Stimulated activated CD4-positive, alpha-beta T cell treated with anti-CD3 and anti-CD28 coated beads, Interleukin-1b, Interleukin-23, amount 100 ng/mL, for 48 hours (primary cell): ENCODE measurements around the gene ZNF579.
"Not testable (repeated sequence)": the region's sequence is repeated elsewhere in the genome, so short reads cannot be mapped to it uniquely, and the experiment has no call there.

Source experiments
- DNase-seq: peaks from one replicate; pipeline ENCODE4 v3.0.0-alpha.2; 2020

Gene ZNF579

DNA sequence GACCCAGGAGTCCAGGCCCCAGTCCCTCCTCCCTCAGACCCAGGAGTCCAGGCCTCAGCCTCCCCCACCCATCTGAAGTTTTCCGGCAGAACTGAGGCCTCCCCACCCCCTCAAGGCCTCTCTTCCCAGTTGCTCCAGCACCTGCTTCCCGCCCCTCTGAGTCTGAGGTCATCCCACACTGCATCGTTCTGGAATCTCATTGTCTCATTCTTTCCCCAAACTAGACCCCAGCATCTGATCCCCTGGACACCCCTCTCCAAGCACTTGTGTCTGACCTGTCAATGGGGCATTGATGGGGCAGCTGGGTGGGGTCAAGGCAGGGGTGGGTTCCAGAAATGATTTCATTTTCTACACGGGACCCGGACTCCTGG lies 42.9 kb downstream of the ZNF579 start:
- DNase-seq = no peak

DNA sequence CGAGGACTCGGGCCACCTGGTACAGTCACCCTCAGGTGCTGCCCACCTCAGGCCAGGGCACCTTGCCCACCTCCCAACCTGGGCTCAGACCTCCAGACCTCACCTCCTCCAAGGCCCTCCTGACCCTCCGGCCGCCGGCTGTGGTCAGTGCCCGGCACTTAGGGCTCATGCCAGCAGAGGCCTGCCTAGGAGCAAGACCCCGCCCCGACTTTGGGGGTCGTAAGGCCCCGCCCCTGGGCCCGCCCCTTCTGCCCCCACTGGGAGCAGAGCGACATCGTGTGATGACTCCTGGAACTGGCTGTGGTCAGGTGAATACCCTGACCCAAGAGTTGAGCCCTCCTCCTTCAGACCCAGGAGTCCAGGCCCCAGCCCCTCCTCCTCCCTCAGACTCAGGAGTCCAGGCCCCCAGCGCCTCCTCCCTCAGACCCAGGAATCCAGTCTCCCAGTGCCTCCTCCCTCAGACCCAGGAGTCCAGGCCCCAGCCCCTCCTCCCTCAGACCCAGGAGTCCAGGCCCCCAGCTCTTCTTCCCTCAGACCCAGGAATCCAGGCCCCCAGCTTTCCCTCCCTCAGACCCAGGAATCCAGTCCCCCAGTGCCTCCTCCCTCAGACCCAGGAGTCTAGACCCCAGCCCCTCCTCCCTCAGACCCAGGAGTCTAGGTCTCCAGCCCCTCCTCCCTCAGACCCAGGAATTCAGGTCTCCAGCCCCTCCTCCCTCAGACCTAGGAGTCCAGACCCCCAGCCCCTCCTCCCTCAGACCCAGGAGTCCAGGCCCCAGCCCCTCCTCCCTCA lies 43.5 kb downstream of the ZNF579 start, which contains the start of gene SBK2:
SBK2 (minus strand) TSS at position 183 of the 790 bp plus-strand sequence. CDS start 839 bp downstream, outside the sequence.
- no peak for DNase-seq

DNA sequence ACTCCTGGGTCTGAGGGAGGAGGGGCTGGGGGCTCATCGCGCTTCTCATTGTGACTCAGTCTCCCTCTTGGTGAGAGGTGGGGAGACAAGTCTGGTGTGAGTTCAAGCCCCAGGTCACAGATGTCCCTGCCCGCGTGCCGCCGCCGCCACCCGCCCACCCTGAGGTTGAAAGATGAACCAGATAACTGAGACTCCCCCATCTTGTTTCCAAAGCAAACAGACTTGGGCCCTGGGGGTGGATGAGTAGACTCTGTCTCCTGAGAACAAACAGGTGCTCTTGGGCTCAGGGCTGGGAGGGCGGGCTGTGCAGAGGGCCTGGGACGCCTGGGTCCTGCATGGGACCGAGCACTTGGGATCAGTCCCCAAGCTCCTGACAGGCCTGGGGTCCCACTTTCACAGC lies 44.3 kb downstream of the ZNF579 start:
- no peak for DNase-seq

DNA sequence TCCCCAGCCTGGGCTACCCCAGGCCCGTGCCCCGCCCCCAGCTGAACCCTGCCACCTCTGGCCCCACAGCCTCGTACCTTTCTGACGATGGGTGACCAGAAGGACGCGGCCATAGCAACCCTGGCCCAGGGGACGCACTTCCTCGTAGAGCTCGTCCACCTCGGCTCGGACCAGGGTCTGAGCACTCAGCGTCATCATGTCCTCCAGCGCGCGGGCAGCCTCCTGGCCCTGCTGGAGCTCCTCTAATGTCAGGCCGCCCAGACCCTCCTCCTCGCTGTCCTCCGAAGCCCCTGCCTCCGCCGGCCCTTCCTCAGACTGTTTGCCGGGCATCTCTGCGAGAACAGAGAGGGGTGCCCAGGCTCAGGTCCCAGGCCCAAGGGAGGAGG lies 44.7 kb downstream of the ZNF579 start:
- DNase-seq = no peak

DNA sequence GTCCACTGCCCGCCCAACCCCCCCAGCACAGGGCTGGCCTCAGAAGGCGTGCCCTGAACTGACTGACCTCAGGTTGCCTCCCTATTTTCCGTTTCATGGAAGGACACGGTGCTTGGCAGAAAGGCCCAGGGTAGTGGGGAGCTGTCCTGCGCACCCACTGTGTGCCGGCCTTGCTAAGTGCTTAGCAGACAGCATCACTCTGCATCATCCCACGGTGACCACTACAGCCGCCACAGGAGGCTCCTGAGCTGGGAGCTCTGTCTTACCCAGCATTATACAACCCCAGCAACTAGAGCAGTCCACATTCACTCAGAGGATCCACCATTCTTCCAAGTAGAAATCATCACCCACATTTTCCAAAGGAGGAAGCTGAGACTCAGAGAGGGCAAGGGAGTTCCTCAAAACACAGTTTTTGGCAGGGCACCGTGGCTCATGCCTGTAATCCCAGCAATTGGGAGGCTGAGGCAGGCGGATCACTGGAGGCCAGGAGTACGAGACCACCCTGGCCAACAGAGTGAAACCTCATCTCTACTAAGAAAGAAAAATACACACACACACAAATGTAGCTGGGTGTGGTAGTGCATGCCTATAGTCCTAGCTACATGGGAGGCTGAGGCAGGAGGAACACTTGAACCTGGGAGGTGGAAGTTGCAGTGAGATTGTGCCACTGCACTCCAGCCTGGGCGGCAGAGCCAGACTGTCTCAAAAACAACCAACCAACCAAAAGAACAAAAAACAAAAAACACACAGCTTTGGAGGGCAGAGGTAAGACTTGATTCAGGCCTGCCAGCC lies 45.3 kb downstream of the ZNF579 start:
- DNase-seq = no peak

DNA sequence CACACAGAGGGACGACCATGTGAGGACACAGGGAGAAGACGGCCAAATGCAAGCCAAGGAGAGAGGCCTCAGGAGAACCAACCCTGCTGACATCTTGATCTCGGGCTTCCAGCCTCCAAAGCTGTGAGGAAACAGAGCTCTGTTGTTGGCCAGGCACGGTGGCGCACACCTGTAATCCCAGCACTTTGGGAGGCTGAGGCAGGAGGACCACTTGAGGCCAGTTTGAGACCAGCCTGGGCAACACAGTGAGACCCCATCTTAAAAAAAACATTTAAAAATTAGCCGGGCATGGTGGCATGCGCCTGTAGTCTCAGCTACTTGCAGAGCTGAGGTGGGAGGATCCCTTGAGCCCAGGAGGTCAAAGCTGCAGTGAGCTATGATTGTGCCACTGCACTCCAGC lies 46.4 kb downstream of the ZNF579 start:
- DNase-seq = not testable (repeated sequence)

DNA sequence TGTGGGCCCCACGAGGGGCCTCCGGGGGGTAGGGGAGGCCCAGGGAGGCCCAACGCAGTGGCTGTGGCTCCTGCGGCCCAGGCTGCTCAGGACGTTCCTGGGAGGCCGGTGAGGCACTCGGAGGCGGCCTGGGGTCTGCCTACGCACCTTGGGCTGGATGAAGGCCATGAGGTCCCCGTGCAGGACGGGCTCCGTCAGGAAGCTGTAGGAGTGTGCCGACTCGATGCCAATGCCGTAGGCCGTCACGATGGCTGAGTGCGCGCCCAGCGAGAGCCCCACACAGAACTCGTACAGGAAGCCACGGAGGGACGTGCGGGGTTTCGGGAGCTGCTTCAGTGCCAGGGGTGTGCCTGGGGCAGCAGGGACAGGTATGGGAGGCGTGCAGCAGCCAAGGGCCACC lies 49.7 kb downstream of the ZNF579 start:
- no peak for DNase-seq

DNA sequence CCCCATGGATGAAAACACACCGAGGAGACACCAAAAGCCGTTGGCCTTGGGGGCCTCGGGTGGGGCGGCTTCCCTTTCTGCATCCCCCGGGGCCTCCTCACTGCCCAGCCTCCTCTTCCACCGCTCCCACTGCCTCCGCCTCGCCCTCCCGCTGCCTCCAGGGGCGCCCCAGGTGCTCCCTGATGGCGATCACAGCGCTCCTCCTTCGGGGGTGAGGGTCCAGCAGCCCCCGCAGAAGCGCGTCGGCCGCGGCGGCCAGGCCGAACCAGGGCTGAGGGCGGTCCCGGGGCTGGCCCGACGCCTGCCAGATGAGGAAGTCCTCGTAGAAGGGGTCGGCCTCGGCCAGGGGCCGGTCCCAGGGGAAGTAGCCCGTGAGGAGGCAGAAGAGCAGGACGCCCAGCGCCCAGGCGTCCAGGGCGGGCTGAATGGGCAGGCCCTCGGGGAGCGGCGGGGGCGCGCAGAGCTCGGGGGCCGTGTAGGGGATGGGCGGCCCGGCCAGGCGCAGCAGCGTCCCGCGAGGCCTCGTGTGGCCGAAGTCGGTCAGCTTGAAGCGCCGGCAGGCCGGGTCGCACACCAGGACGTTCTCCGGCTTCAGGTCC lies 50.9 kb downstream of the ZNF579 start:
- DNase-seq = no peak

DNA sequence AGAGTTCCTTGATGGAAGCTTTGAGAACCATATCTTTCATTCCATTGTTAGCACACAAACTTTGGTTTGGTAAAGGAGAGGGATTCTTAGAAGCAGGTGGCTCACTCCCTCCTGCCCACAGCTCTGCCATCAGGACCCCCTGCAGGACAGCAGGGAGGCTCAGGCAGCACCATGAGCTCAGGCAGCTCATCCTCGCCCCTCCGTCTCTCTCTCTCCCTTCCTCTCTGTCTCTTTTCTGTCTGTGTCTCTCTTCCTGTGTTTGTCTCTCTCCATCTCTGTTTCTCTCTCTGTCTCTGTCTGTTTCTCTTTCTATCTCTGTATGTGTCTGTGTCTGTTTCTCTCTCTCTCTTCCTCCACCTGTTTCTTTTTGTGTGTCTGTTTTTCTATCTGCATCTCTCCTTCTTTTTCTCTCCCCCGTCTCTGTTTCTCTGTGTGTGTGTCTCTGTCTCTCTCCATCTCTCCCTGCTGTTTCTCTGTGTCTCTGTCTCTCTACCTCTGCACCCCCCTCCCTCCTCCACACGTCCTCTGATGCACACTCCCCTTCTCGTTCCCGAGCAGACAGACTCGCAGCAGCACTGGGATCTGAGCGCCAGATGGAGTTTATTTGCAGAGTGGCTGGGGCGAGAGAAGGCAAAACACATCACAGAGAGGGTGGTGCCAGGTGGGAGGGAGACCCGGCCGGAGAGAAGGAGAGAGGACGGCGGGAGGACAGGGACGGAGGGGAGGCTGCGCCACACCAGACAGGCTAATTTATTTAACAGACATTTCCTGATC lies 52.4 kb downstream of the ZNF579 start:
- no peak for DNase-seq

DNA sequence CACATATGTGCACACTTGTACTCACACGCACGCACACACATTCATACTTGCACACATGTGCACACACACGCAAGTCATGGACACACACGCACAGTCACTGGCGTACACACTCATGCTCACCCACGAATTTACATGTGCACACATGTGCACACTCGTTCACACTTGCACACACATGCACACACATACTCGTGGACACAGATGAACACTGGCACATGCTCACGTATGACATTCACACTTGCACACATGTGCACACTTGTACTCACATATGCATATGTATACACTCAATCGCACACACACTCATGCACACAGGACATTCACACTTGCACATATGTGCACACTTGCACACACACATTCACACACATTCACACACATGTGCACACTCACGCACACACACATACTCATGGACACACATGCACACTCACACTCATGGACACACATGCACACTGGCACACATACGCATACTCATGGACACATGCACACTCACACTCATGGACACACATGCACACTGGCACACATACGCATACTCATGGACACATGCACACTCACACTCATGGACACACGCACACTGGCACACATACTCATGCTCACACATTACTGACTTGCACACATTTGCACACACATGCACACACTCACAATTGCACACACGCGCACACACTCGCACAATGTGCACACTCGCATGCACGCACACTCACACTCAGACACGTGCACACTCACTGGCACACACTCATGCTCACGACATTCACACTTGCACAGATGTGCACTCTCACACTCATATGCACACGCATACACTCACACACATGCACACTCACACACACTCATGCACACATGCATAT lies 53.2 kb downstream of the ZNF579 start:
- DNase-seq = no peak
